SH-SY5Y (cell line): ENCODE results near the gene TMEM127.

Experiments used
- GATA2 ChIP-seq: IDR thresholded peaks from 2 replicates; pipeline ENCODE4 v1.6.1; 2011; ENCODE audit warnings: mild to moderate bottlenecking, low read depth, low read length
- GATA3 ChIP-seq: IDR thresholded peaks from 2 replicates; pipeline ENCODE4 v1.6.1; 2011; ENCODE audit warnings: low read depth, mild to moderate bottlenecking, low read length, moderate library complexity

DNA sequence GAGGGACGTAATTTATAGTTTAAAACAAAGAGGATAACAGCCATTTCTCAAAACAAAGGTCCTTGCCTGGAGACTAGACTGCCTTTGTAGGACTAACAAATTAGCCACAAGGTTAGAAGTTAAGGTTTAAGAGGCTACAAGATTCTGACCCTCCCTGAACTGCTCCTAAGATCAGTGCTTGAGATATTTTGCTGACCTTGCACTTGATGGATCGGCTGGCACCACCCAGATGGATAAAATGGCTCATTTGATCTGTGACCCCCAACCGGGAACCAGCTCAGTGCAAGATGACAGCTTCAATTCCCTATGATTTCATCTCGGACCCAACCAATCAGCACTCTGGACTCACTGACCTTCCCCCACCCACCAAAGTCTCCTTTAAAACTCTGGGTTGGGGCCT lies 53.5 kb downstream of the TMEM127 start:
- TF ChIP-seq GATA3 (no peak), GATA2 (no peak)
